MM.1S (cell line): ENCODE measurements around the gene COLGALT1.

Experiments
- CTCF ChIP-seq: fragments of 300-600 bp; sonication (generic); IDR thresholded peaks from 2 replicates; pipeline ENCODE4 v1.5.1; 2016; ENCODE audit warnings: antibody characterized with exemption, low read length, mixed read lengths
- EZH2 ChIP-seq: fragments of 300-600 bp; sonication (generic); optimal IDR thresholded peaks from 2 replicates; pipeline ENCODE3; 2017; ENCODE audit warnings: low read depth, mild to moderate bottlenecking, antibody characterized with exemption, low read length, mixed read lengths
- EZH2phosphoT487 ChIP-seq: fragments of 300-600 bp; sonication (generic); IDR thresholded peaks from 2 replicates; pipeline ENCODE4 v1.6.1; 2018; ENCODE audit warnings: antibody characterized with exemption, low read length

- TF ChIP-seq EZH2 (no peak), CTCF (no peak), EZH2phosphoT487 (no peak)
Observed at GRCh38 chr19:17532557-17532956, 22.9 kb upstream of the COLGALT1 start.
